Trophoblast cell (in vitro differentiated cells and primary cell): Measurements from ENCODE around the gene HIPK1.

Source experiments
- DNase-seq, 2 donors: peaks; one replicate each; pipeline ENCODE4 v3.0.0-alpha.2; 2016
- H2AFZ ChIP-seq: 2 replicates; pipeline ENCODE4 v1.6.1; 2013; ENCODE audit warnings: low read length, moderate library complexity, mild to moderate bottlenecking; ENCODE audit not compliant: insufficient read depth, poor library complexity
- H2AK5ac ChIP-seq: 2 replicates; pipeline ENCODE4 v1.6.1; 2013; ENCODE audit warnings: mild to moderate bottlenecking, low read length
- H2BK120ac ChIP-seq: 2 replicates; pipeline ENCODE4 v1.6.1; 2013; ENCODE audit warnings: low read length, mild to moderate bottlenecking, moderate library complexity; ENCODE audit not compliant: insufficient read depth, poor library complexity
- H2BK12ac ChIP-seq: 2 replicates; pipeline ENCODE4 v1.6.1; 2013; ENCODE audit warnings: mild to moderate bottlenecking, low read length, moderate library complexity
- H2BK5ac ChIP-seq: 2 replicates; pipeline ENCODE4 v1.6.1; 2013; ENCODE audit warnings: low read length, low read depth, moderate library complexity, mild to moderate bottlenecking; ENCODE audit not compliant: poor library complexity
- H3K14ac ChIP-seq: 2 replicates; pipeline ENCODE4 v1.6.1; 2013; ENCODE audit warnings: mild to moderate bottlenecking, low read length
- H3K18ac ChIP-seq: 2 replicates; pipeline ENCODE4 v1.6.1; 2013; ENCODE audit warnings: mild to moderate bottlenecking, low read length
- H3K23ac ChIP-seq: 2 replicates; pipeline ENCODE4 v1.6.1; 2013; ENCODE audit warnings: low read length
- H3K27ac ChIP-seq: 2 replicates; pipeline ENCODE4 v1.5.1; 2013; ENCODE audit warnings: low read depth, mild to moderate bottlenecking, inconsistent platforms, low read length, moderate library complexity
- H3K27me3 ChIP-seq: 2 replicates; pipeline ENCODE4 v1.6.1; 2013; ENCODE audit warnings: inconsistent platforms, mild to moderate bottlenecking, low read length, moderate library complexity; ENCODE audit not compliant: insufficient read depth
- H3K36me3 ChIP-seq, 2 experiments: 1 replicate in 1 of 2; 2 replicates in 1 of 2; pipeline ENCODE4 v1.6.1; 2013; ENCODE audit warnings: low read length in 2 of 2, mild to moderate bottlenecking in 2 of 2, moderate library complexity in 1 of 2; ENCODE audit not compliant: insufficient read depth in 2 of 2, control insufficient read depth in 1 of 2
- H3K4ac ChIP-seq: 2 replicates; pipeline ENCODE4 v1.6.1; 2013; ENCODE audit warnings: low read depth, mild to moderate bottlenecking, low read length, moderate library complexity
- H3K4me1 ChIP-seq, 2 experiments: 1 replicate in 1 of 2; 2 replicates in 1 of 2; pipeline ENCODE4 v1.6.1; 2013; ENCODE audit warnings: low read length in 2 of 2, mild to moderate bottlenecking in 2 of 2, moderate library complexity in 1 of 2; ENCODE audit not compliant: insufficient read depth in 2 of 2, control insufficient read depth in 1 of 2
- H3K4me2 ChIP-seq: 2 replicates; pipeline ENCODE4 v1.6.1; 2013; ENCODE audit warnings: inconsistent platforms, mild to moderate bottlenecking, low read length, moderate library complexity
- H3K4me3 ChIP-seq: 2 replicates; pipeline ENCODE4 v1.5.1; 2013; ENCODE audit warnings: mild to moderate bottlenecking, low read depth, low read length, inconsistent platforms
- H3K79me1 ChIP-seq: one replicate; pipeline ENCODE4 v1.6.1; 2013; ENCODE audit warnings: low read length
- H3K79me2 ChIP-seq: 2 replicates; pipeline ENCODE4 v1.6.1; 2013; ENCODE audit warnings: low read length, mild to moderate bottlenecking; ENCODE audit not compliant: control insufficient read depth, insufficient read depth, poor library complexity
- H3K9ac ChIP-seq: 2 replicates; pipeline ENCODE4 v1.6.1; 2013; ENCODE audit warnings: mild to moderate bottlenecking, low read length
- H3K9me3 ChIP-seq: 2 replicates; pipeline ENCODE4 v1.6.1; 2013; ENCODE audit warnings: low read depth, mild to moderate bottlenecking, control low read depth, inconsistent platforms, low read length; ENCODE audit not compliant: insufficient read depth
- H4K12ac ChIP-seq: 2 replicates; pipeline ENCODE4 v1.6.1; 2013; ENCODE audit warnings: low read depth, mild to moderate bottlenecking, low read length, moderate library complexity
- H4K8ac ChIP-seq: 2 replicates; pipeline ENCODE4 v1.6.1; 2013; ENCODE audit warnings: low read depth, mild to moderate bottlenecking, low read length, moderate library complexity
- H4K91ac ChIP-seq: one replicate; pipeline ENCODE4 v1.6.1; 2013; ENCODE audit warnings: low read depth, mild to moderate bottlenecking, low read length, moderate library complexity
- WGBS: extraction: QIAGEN DNeasy Blood & Tissue Kit; methylation state at CpG from one replicate; pipeline ENCODE4 v1.1.7; 2013; ENCODE audit warnings: missing lambda C conversion rate; ENCODE audit not compliant: insufficient read length, insufficient coverage; ENCODE audit errors: extremely low coverage; 5-methylcytosine and 5-hydroxymethylcytosine counted together

HIPK1 gene

GRCh38 chr1:113887402-113888175, 41.5 kb upstream of the HIPK1 start, which contains the start of gene BCL2L15:
TSS of gene BCL2L15 (minus strand) at chr1:113887581. CDS start at chr1:113887375, 206 bp downstream.
- no peaks in the 10 kb centered on the region for H3K27me3 ChIP-seq
- DNase-seq: no peak
- no peak within 1 kb of the TSS for H2BK5ac ChIP-seq
- H3K9ac ChIP-seq: no peak within 1 kb of the TSS
- no peaks in the 10 kb centered on the region for H3K4me1 ChIP-seq
- no peaks in the 10 kb centered on the region for H3K79me2 ChIP-seq
- no peak within 1 kb of the TSS for H4K12ac ChIP-seq
- H3K4me2 ChIP-seq: no peak within 1 kb of the TSS
- no peak within 1 kb of the TSS for H3K27ac ChIP-seq
- no peaks in the 10 kb centered on the region for H3K79me1 ChIP-seq
- no peak within 1 kb of the TSS for H2AK5ac ChIP-seq
- H2BK120ac ChIP-seq: no peak within 1 kb of the TSS
- H3K4ac ChIP-seq: no peak within 1 kb of the TSS
- H3K14ac ChIP-seq: no peak within 1 kb of the TSS
- H4K91ac ChIP-seq: no peak within 1 kb of the TSS
- no peak within 1 kb of the TSS for H2AFZ ChIP-seq
- H3K18ac ChIP-seq: no peak within 1 kb of the TSS
- H3K36me3 ChIP-seq: no peaks in the 10 kb centered on the region
- no CpG with 5 or more reads among the region's 6 CpGs for WGBS
- no peak within 1 kb of the TSS for H3K23ac ChIP-seq
- no peak within 1 kb of the TSS for H3K4me3 ChIP-seq
- H3K9me3 ChIP-seq: no peaks in the 10 kb centered on the region
- H2BK12ac ChIP-seq: no peak within 1 kb of the TSS
- no peak within 1 kb of the TSS for H4K8ac ChIP-seq

DNA sequence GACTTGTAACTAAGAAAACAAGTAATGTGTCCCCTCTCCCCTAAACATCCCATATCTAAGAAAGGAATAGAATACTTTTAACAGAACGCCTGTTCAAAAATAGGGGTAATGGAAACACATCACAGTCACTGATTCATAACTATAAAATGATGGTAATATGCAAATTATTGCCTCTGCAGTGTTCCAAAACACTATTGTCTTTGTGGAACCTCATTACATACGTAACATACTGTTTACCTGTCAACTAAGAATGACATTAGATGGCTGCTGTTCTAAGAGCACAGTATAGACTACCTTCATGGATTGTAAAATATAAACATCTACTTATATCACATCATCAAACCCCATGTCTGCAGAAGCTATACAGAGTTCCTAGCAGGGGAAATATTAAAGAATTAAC, 38.3 kb upstream of the HIPK1 start:
- Histone ChIP-seq H3K23ac (no peak overlapping the region), H3K4me1 (no peaks in the 10 kb centered on the region), H2BK12ac (no peak overlapping the region), H3K4me3 (no peak overlapping the region), H3K27me3 (no peaks in the 10 kb centered on the region), H4K12ac (no peak overlapping the region), H2AK5ac (no peak overlapping the region), H3K9me3 (no peaks in the 10 kb centered on the region), H3K4ac (no peak overlapping the region), H3K4me2 (no peak overlapping the region), H4K8ac (no peak overlapping the region), H2BK5ac (no peak overlapping the region), H3K79me1 (no peaks in the 10 kb centered on the region), H2BK120ac (no peak overlapping the region), H3K9ac (no peak overlapping the region), H3K79me2 (no peaks in the 10 kb centered on the region), H3K18ac (no peak overlapping the region), H3K27ac (no peak overlapping the region), H2AFZ (no peak overlapping the region), H4K91ac (no peak overlapping the region), H3K14ac (no peak overlapping the region), H3K36me3 (peaks cover 2 to 3% of the 10 kb centered on the region in 2 experiments)
- WGBS: no CpG with 5 or more reads among the region's 2 CpGs
- no peak for DNase-seq

- Histone ChIP-seq H3K27ac (no peak overlapping the region), H4K91ac (no peak overlapping the region), H2BK12ac (no peak overlapping the region), H3K4me1 (no peaks in the 10 kb centered on the region), H3K79me2 (no peaks in the 10 kb centered on the region), H3K18ac (no peak overlapping the region), H3K4me3 (no peak overlapping the region), H3K79me1 (no peaks in the 10 kb centered on the region), H2BK120ac (no peak overlapping the region), H3K14ac (no peak overlapping the region), H2BK5ac (no peak overlapping the region), H3K27me3 (no peaks in the 10 kb centered on the region), H2AFZ (no peak overlapping the region), H2AK5ac (no peak overlapping the region), H4K12ac (no peak overlapping the region), H3K23ac (no peak overlapping the region), H4K8ac (no peak overlapping the region), H3K36me3 (peaks cover 2 to 5% of the 10 kb centered on the region in 2 experiments), H3K9me3 (no peaks in the 10 kb centered on the region), H3K4ac (no peak overlapping the region), H3K4me2 (no peak overlapping the region), H3K9ac (no peak overlapping the region)
- DNase-seq: no peak
- no CpG with 5 or more reads among the region's 11 CpGs for WGBS
Measured at GRCh38 chr1:113891631-113892220, 37.4 kb upstream of the HIPK1 start.

DNA sequence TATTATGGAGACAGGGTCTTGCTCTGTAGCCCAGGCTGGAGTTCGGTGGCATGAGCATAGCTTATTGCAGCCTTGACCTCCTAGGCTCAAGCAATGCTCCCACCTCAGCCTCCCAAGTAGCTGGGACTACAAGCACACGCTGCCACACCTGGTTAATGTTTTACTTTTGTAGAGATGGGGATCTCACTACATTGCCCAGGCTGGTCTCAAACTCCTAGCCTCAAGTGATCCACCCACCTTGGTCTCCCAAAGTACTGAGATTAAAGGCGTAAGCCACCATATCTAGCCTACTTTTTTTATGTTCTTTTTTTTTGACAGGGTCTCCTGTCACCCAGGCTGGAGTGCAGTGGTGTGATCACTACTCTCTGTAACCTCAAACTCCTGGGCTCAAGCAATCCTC, 35.9 kb upstream of the HIPK1 start:
- H3K9me3 ChIP-seq: no peaks in the 10 kb centered on the region
- no peak overlapping the region for H3K4me3 ChIP-seq
- no peak overlapping the region for H3K4ac ChIP-seq
- H3K18ac ChIP-seq: no peak overlapping the region
- no peak overlapping the region for H3K4me2 ChIP-seq
- H2AFZ ChIP-seq: no peak overlapping the region
- H3K36me3 ChIP-seq: peaks cover 2 to 8% of the 10 kb centered on the region in 2 experiments
- no peak overlapping the region for H2AK5ac ChIP-seq
- no peaks in the 10 kb centered on the region for H3K79me1 ChIP-seq
- no peak overlapping the region for H2BK120ac ChIP-seq
- no peak overlapping the region for H4K91ac ChIP-seq
- no peak overlapping the region for H2BK5ac ChIP-seq
- no peak for DNase-seq
- H2BK12ac ChIP-seq: no peak overlapping the region
- H3K27ac ChIP-seq: no peak overlapping the region
- no peak overlapping the region for H3K14ac ChIP-seq
- H3K4me1 ChIP-seq: no peaks in the 10 kb centered on the region
- H3K79me2 ChIP-seq: no peaks in the 10 kb centered on the region
- no peak overlapping the region for H3K9ac ChIP-seq
- no peak overlapping the region for H4K8ac ChIP-seq
- no peaks in the 10 kb centered on the region for H3K27me3 ChIP-seq
- no peak overlapping the region for H3K23ac ChIP-seq
- WGBS: no CpG with 5 or more reads among the region's 3 CpGs
- no peak overlapping the region for H4K12ac ChIP-seq
